HepG2 (cell line): Measurements from ENCODE around the gene RBM5. TPM values are rescaled to one million over a fixed set of nuclear protein-coding genes. Genes with fewer than 3 reads are reported as not detected.
A peak's percentile ranks its signal among the peaks of the same experiment; 100 is the strongest.

ENCODE experiments used
- ATAC-seq: fragments of 200-7000 bp; cut with Tn5 transposase; 3 replicates; pipeline ENCODE4 v1.9.1; 2020; ENCODE audit warnings: mild to moderate bottlenecking, moderate library complexity
- BruUV-seq: library from RNA; stranded (reverse); fragments of 400-500 nt; replicated peaks from 2 replicates; lab custom pipeline; 2021; lab: Mats Ljungman, UMichigan
- CTCF ChIA-PET: fragments of 300-600 bp; formaldehyde crosslinking; extraction: SDS; loops from one replicate; lab custom pipeline; 2021; ENCODE audit warnings: low total read pairs, inconsistent platforms, low intra/inter-chr PET ratio; lab: Yijun Ruan, JAX
- POLR2A ChIA-PET: fragments of 350-600 bp; sonication (Branson Sonifier 250); formaldehyde crosslinking; loops from one replicate; lab custom pipeline; 2020; ENCODE audit warnings: antibody characterized with exemption, inconsistent platforms; lab: Yijun Ruan, JAX
- DNase-seq: peaks from one replicate; pipeline ENCODE4 v3.0.0-alpha.2; 2015; ENCODE audit warnings: low spot score
- FAIRE-seq: peaks from 3 replicates; lab custom pipeline; 2011; peaks lifted over from hg19 to GRCh38; lab: Jason Lieb, UNC
- H2AFZ ChIP-seq: one replicate; pipeline ENCODE4 v1.6.1; 2011; ENCODE audit warnings: low read length, inconsistent platforms
- H3K27ac ChIP-seq: fragments of 300-600 bp; 3 replicates; pipeline ENCODE4 v1.8.0; 2011; ENCODE audit warnings: mixed run types, mild to moderate bottlenecking, mixed read lengths, low read length, inconsistent platforms; ENCODE audit not compliant: insufficient read depth; ENCODE audit errors: extremely low read length
- H3K27me3 ChIP-seq, 2 experiments: fragments of 200-600 bp in 1 of 2; 2 replicates in 1 of 2; 3 replicates in 1 of 2; pipeline versions ENCODE4 v1.6.0 to v1.8.0; 2011; ENCODE audit warnings: low read length in 2 of 2, mild to moderate bottlenecking in 2 of 2, moderate library complexity in 2 of 2, inconsistent platforms in 1 of 2; ENCODE audit not compliant: insufficient read depth in 2 of 2, control insufficient read depth in 1 of 2
- H3K36me3 ChIP-seq, 2 experiments: fragments of 200-600 bp in 1 of 2; replicated peaks in 1 of 2; 2 replicates in 1 of 2; 3 replicates in 1 of 2; pipeline versions ENCODE4 v1.5.1 to v1.8.0; 2011; ENCODE audit warnings: low read length in 2 of 2, inconsistent platforms in 1 of 2; ENCODE audit not compliant: insufficient read depth in 2 of 2, control insufficient read depth in 1 of 2
- H3K4me1 ChIP-seq: 2 replicates; pipeline ENCODE4 v1.5.1; 2012; ENCODE audit warnings: low read length, inconsistent platforms; ENCODE audit not compliant: insufficient read depth
- H3K4me2 ChIP-seq: 2 replicates; pipeline ENCODE4 v1.6.0; 2011; ENCODE audit warnings: low read depth, low read length, inconsistent platforms
- H3K4me3 ChIP-seq, 3 experiments: fragments of 200-600 bp in 1 of 3; sonication (generic), shearing (Covaris generic) in 1 of 3; replicated peaks in 1 of 3; 2 replicates each; pipeline ENCODE4 v1.5.1; 2011 to 2016; ENCODE audit warnings: low read length in 3 of 3, inconsistent platforms in 2 of 3, low read depth in 2 of 3, mild to moderate bottlenecking in 2 of 3, control low read depth in 1 of 3, mixed read lengths in 1 of 3; ENCODE audit not compliant: insufficient read depth in 1 of 3
- H3K79me2 ChIP-seq: one replicate; pipeline ENCODE4 v1.6.1; 2011; ENCODE audit warnings: low read length, inconsistent platforms; ENCODE audit not compliant: insufficient read depth
- H3K9ac ChIP-seq: 2 replicates; pipeline ENCODE4 v1.6.0; 2011; ENCODE audit warnings: mild to moderate bottlenecking, low read depth, low read length, inconsistent platforms; ENCODE audit not compliant: insufficient read depth
- H3K9me3 ChIP-seq: 2 replicates; pipeline ENCODE4 v1.5.1; 2012; ENCODE audit warnings: mild to moderate bottlenecking, low read length
- H4K20me1 ChIP-seq: 2 replicates; pipeline ENCODE4 v1.6.0; 2011; ENCODE audit warnings: inconsistent platforms, mild to moderate bottlenecking, low read length, moderate library complexity; ENCODE audit not compliant: insufficient read depth
- CBX2 ChIP-seq, 2 experiments: fragments of 200-600 bp in 1 of 2; sonication (generic); formaldehyde crosslinking in 1 of 2; IDR thresholded peaks; 2 replicates each; pipeline versions ENCODE4 v1.7.0 to v1.8.1; 2018 to 2022; ENCODE audit warnings: low read depth in 2 of 2, low read length in 1 of 2, mild to moderate bottlenecking in 1 of 2, missing genetic modification reagents in 1 of 2
- FOXM1 ChIP-seq: sonication (generic); formaldehyde crosslinking; IDR thresholded peaks from 2 replicates; pipeline ENCODE4 v1.5.0; 2020; ENCODE audit warnings: missing genetic modification reagents
- ZNF17 ChIP-seq: sonication (generic); formaldehyde crosslinking; IDR thresholded peaks from 2 replicates; pipeline ENCODE4 v1.5.0; 2020; ENCODE audit warnings: mild to moderate bottlenecking, missing genetic modification reagents
- ZNF292 ChIP-seq: sonication (generic); formaldehyde crosslinking; IDR thresholded peaks from 2 replicates; pipeline ENCODE4 v1.8.1; 2022; ENCODE audit warnings: mild to moderate bottlenecking, low read depth, missing genetic modification reagents, borderline replicate concordance
- ZNF678 ChIP-seq: sonication (generic); formaldehyde crosslinking; IDR thresholded peaks from 2 replicates; pipeline ENCODE4 v1.4.0; 2020; ENCODE audit warnings: mild to moderate bottlenecking, missing genetic modification reagents
- ZNF773 ChIP-seq: sonication (generic); formaldehyde crosslinking; IDR thresholded peaks from 2 replicates; pipeline ENCODE4 v1.4.0; 2020; ENCODE audit warnings: missing genetic modification reagents, borderline replicate concordance
- ZNF878 ChIP-seq: sonication (generic); formaldehyde crosslinking; IDR thresholded peaks from 2 replicates; pipeline ENCODE4 v1.8.1; 2023; ENCODE audit warnings: mild to moderate bottlenecking, missing genetic modification reagents, moderate library complexity
- WGBS: methylation state at CpG from one replicate; pipeline ENCODE4 v1.1.6; 2017; ENCODE audit warnings: low lambda C conversion rate; 5-methylcytosine and 5-hydroxymethylcytosine counted together
- in situ Hi-C: cut with HindIII; loops from 2 replicates; pipeline ENCODE4 v1.10.0; 2017; ENCODE audit warnings: low pct_unique_long_range_greater_than_20kb; ENCODE audit not compliant: extremely low pct_ligation_motif_present
- intact Hi-C: fragments of 100-400 bp; cut with micrococcal nuclease; formaldehyde crosslinking; loops from one replicate; pipeline ENCODE4 v1.10.0; 2022; ENCODE audit not compliant: unreplicated experiment
- polyA plus RNA-seq, 8 experiments: library from polyadenylated mRNA; depleted of rRNA in 3 of 8; stranded (reverse) in 7 of 8; unstranded in 1 of 8; fragments of >200 nt; fragmentation: Illumina TruSeq in 4 of 8; extraction: Trizol in 4 of 8; gene quantifications; 2 replicates each; pipeline versions ENCODE4 v1.2.1 to v1.2.3, GENCODE V29; 2011 to 2016; ENCODE audit warnings: low read depth in 4 of 8, missing spikeins in 1 of 8, mixed read lengths in 1 of 8; ENCODE audit not compliant: insufficient read depth in 1 of 8
- total RNA-seq, 5 experiments: library from RNA; depleted of rRNA; stranded (reverse); fragments of >200 nt; fragmentation: Illumina TruSeq; extraction: Trizol; gene quantifications; 2 replicates each; pipeline ENCODE4 v1.2.3, GENCODE V29; 2016; ENCODE audit warnings: low read depth in 1 of 5
- TF ChIP-seq, protein P1 (sequence below): sonication (generic); formaldehyde crosslinking; IDR thresholded peaks from 2 replicates; pipeline ENCODE4 v1.8.0; 2022; ENCODE audit warnings: missing genetic modification reagents, mild to moderate bottlenecking, inconsistent platforms, borderline replicate concordance

The RBM5 gene
- total and polyA plus RNA-seq, 2 of the 13 experiments (the other 11 are each of a cell fraction or from before 2014, with no cell fraction given) = 106 to 204 TPM

DNA sequence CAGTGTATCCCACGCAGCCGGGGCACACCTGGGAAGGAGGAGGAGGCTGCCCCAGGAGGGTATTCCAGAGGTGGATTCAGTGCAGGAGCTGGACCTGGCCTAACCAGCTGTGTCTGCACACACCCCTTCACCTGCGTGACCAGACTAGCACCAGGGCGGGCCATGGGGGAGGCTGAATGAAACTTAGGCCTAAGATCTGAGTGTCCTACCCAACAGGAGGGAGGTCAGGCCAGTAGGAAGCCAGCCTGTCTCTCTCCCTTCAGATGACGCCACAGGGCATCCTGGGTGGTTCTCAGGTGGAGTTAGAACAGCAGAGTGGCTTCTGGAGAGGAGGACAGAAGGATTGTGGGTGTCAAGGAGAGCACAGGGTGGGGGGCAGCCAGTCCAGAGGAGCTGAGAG, 63.0 kb downstream of the RBM5 start:
- H3K4me3 ChIP-seq = peak overlapping the region in 1 of 3 experiments; percentile 60; a peak in 2 of 6 replicates
- in situ Hi-C loops (no loop called here), intact Hi-C loops (no loop called here)
- no TSS peak for BruUV-seq
- no peaks in the 10 kb centered on the region for H3K9me3 ChIP-seq
- H4K20me1 ChIP-seq = no peaks in the 10 kb centered on the region
- peak overlapping the region; percentile 93 for H3K4me2 ChIP-seq
- peaks cover 7% of the 10 kb centered on the region for H3K79me2 ChIP-seq
- ATAC-seq (no peak), DNase-seq (no peak), FAIRE-seq (no peak)
- ChIA-PET POLR2A (interaction anchor here (0.9 to 4.3 kb wide), 4 partner anchors 16 to 57 kb away, joined by 3 to 23 read pairs (median 10); no protein-coding TSS in a partner anchor), CTCF (no interaction called here)
- H2AFZ ChIP-seq = no peak overlapping the region
- H3K27me3 ChIP-seq = peaks cover 0 to 15% of the 10 kb centered on the region in 2 experiments; a peak in 2 of 5 replicates
- 29% methylated on average over 3 of the region's 5 CpGs for WGBS
- peak overlapping the region; percentile 58 for H3K9ac ChIP-seq
- peak overlapping the region; percentile 69 for H3K27ac ChIP-seq
- H3K4me1 ChIP-seq = peaks cover 78% of the 10 kb centered on the region
- no peak for TF ChIP-seq ZNF678
- no peak for TF ChIP-seq CBX2 (IDR thresholded peaks at IDR 0.05; ENCODE audit: low read depth, low read length)
- no peak for TF ChIP-seq CBX2 (CRISPR knock-in tag; IDR thresholded peaks at IDR 0.05; ENCODE audit: low read depth)
- no peak for TF ChIP-seq ZNF292 (CRISPR knock-in tag)
- TF ChIP-seq ZNF878 (CRISPR knock-in tag) = no peak
- TF ChIP-seq FOXM1 (CRISPR knock-in tag) = no peak
- TF ChIP-seq ZNF773 (CRISPR knock-in tag) = no peak
- no peak for TF ChIP-seq ZNF17
- TF ChIP-seq, protein P1, sequence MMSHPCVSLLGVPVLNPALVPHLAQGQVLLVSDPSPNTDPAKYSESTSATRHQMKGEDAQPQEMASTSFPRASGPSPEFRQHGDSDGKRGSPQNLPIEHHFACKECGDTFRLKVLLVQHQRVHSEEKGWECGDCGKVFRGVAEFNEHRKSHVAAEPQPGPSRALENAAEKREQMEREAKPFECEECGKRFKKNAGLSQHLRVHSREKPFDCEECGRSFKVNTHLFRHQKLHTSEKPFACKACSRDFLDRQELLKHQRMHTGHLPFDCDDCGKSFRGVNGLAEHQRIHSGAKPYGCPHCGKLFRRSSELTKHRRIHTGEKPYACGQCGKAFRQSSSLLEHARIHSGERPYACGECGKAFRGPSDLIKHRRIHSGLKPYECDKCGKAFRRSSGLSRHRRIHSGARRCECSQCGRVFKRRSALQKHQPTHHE (CRISPR knock-in tag) = 0 out of 2 replicates have a peak, but pooled peaks have one; percentile 8
- H3K36me3 ChIP-seq = no peaks in the 10 kb centered on the region
